GM12891 (cell line): ENCODE measurements around the gene EMILIN2.

Experiments used
- DNase-seq: peaks from one replicate; pipeline ENCODE4 v3.0.0; 2011; ENCODE audit warnings: low spot score; ENCODE audit not compliant: insufficient read length
- FAIRE-seq: peaks from 2 replicates; lab custom pipeline; 2011; peaks lifted over from hg19 to GRCh38; lab: Jason Lieb, UNC
- PAX5 ChIP-seq: IDR thresholded peaks from 2 replicates; pipeline ENCODE4 v1.6.1; 2011; ENCODE audit warnings: low read length, moderate library complexity, mild to moderate bottlenecking; ENCODE audit not compliant: insufficient read depth, severe bottlenecking
- POLR2A ChIP-seq: IDR thresholded peaks from 2 replicates; pipeline ENCODE4 v1.6.1; 2011; ENCODE audit warnings: low read depth, low read length, control low read depth
- POLR2AphosphoS5 ChIP-seq: IDR thresholded peaks from 2 replicates; pipeline ENCODE4 v1.6.1; 2011; ENCODE audit warnings: low read depth, low read length, control low read depth
- POU2F2 ChIP-seq: IDR thresholded peaks from 2 replicates; pipeline ENCODE4 v1.6.1; 2011; ENCODE audit warnings: low read depth, mild to moderate bottlenecking, control low read depth, low read length, moderate library complexity
- SPI1 ChIP-seq: IDR thresholded peaks from 2 replicates; pipeline ENCODE4 v1.6.1; 2011; ENCODE audit warnings: low read depth, low read length, control low read depth
- TAF1 ChIP-seq: IDR thresholded peaks from 2 replicates; pipeline ENCODE4 v1.6.1; 2011; ENCODE audit warnings: low read depth, low read length, control low read depth

Gene EMILIN2

GRCh38 chr18:2906704-2907549 lies 60.1 kb downstream of the EMILIN2 start:
- TF ChIP-seq TAF1 (no peak), POU2F2 (no peak; the same call in 1 of the 2 replicates), PAX5 (no peak), POLR2A (no peak), POLR2AphosphoS5 (no peak)
- DNase-seq (peak; percentile 77), FAIRE-seq (peak; percentile 66)

- peak; percentile 36 for TF ChIP-seq SPI1
- no peak for TF ChIP-seq POU2F2
- TF ChIP-seq POLR2AphosphoS5: no peak
- DNase-seq (no peak), FAIRE-seq (peak; percentile 82)
These were observed 60.8 kb downstream of the EMILIN2 start for GRCh38 chr18:2907550-2908135.

GRCh38 chr18:2908166-2908945 lies 61.5 kb downstream of the EMILIN2 start:
- no peak for TF ChIP-seq POLR2AphosphoS5
- no peak for TF ChIP-seq SPI1
- no peak for TF ChIP-seq TAF1
- TF ChIP-seq PAX5: no peak
- no peak for TF ChIP-seq POLR2A
- no peak for TF ChIP-seq POU2F2

GRCh38 chr18:2908946-2909335 lies 62.1 kb downstream of the EMILIN2 start:
- DNase-seq (no peak), FAIRE-seq (no peak)
- TF ChIP-seq PAX5: no peak
- no peak for TF ChIP-seq TAF1
- no peak for TF ChIP-seq SPI1
- TF ChIP-seq POU2F2: no peak
- no peak for TF ChIP-seq POLR2AphosphoS5
- no peak for TF ChIP-seq POLR2A

More at GRCh38 chr18:2908166-2908945, 61.5 kb downstream of the EMILIN2 start:
- FAIRE-seq: no peak
- no peak for DNase-seq

- DNase-seq: no peak
- FAIRE-seq: no peak
- TF ChIP-seq SPI1: no peak
- no peak for TF ChIP-seq PAX5
- no peak for TF ChIP-seq POLR2A
- TF ChIP-seq POU2F2: no peak
- TF ChIP-seq POLR2AphosphoS5: no peak
- no peak for TF ChIP-seq TAF1
These were observed 62.8 kb downstream of the EMILIN2 start for GRCh38 chr18:2909431-2910140.

- FAIRE-seq (no peak), DNase-seq (no peak)
- TF ChIP-seq PAX5 (no peak), POLR2A (no peak), POU2F2 (no peak), POLR2AphosphoS5 (no peak), SPI1 (no peak), TAF1 (no peak)
These were observed 63.5 kb downstream of the EMILIN2 start for GRCh38 chr18:2910261-2910660.

GRCh38 chr18:2910751-2911425 lies 64.1 kb downstream of the EMILIN2 start:
- DNase-seq (no peak), FAIRE-seq (no peak)
- TF ChIP-seq POLR2AphosphoS5 (no peak), PAX5 (no peak), POU2F2 (no peak), SPI1 (no peak), POLR2A (no peak), TAF1 (no peak)

GRCh38 chr18:2911533-2911932 lies 64.7 kb downstream of the EMILIN2 start:
- FAIRE-seq (no peak), DNase-seq (no peak)
- TF ChIP-seq POU2F2 (no peak), POLR2AphosphoS5 (no peak), PAX5 (no peak), SPI1 (no peak), TAF1 (no peak), POLR2A (no peak)

GRCh38 chr18:2912357-2913299 lies 65.8 kb downstream of the EMILIN2 start:
- no peak for FAIRE-seq
- DNase-seq: no peak
- TF ChIP-seq SPI1 (no peak), POLR2A (no peak), POLR2AphosphoS5 (no peak), TAF1 (no peak), POU2F2 (no peak), PAX5 (no peak)
